ENCODE data around the gene ATP10B.

GRCh38 chr5:160774666-160775315, 77.2 kb downstream of the ATP10B start:
- TF ChIP-seq CTCF (IDR thresholded peaks at IDR 0.05): no peak
- TF ChIP-seq POLR2A (IDR thresholded peaks at IDR 0.05): no peak
